ENCODE measurements around the gene TMIGD1.

Gene TMIGD1

GRCh38 chr17:30315106-30315505, 18.8 kb downstream of the TMIGD1 start:
- no peak for TF ChIP-seq YY1 (IDR thresholded peaks at IDR 0.05; ENCODE audit: insufficient read depth, insufficient read length)
- no peak for TF ChIP-seq SUZ12 (IDR thresholded peaks at IDR 0.05; ENCODE audit: extremely low read depth, insufficient read depth, insufficient read length)
- no peak for TF ChIP-seq ZNF274 (IDR thresholded peaks at IDR 0.05; ENCODE audit: low read depth, low read length)
- no peak overlapping the region for H3K4me3 ChIP-seq (ENCODE audit: insufficient read length, low read depth)
- no peaks in the 10 kb centered on the region for H3K4me1 ChIP-seq (ENCODE audit: insufficient read depth, insufficient read length)
- H3K9ac ChIP-seq (ENCODE audit: insufficient read length, low read depth) = no peak overlapping the region
- no peaks in the 10 kb centered on the region for H3K36me3 ChIP-seq (ENCODE audit: insufficient read depth, insufficient read length, low read length)
- H3K9me3 ChIP-seq (ENCODE audit: insufficient read depth, low read length) = no peaks in the 10 kb centered on the region
- DNase-seq (ENCODE audit: low read depth, low spot score) = no peak
- H3K27me3 ChIP-seq (ENCODE audit: insufficient read depth, insufficient read length) = no peaks in the 10 kb centered on the region

GRCh38 chr17:30314474-30314873, 19.4 kb downstream of the TMIGD1 start:
- no peak overlapping the region for H3K9ac ChIP-seq (ENCODE audit: insufficient read length, low read depth)
- DNase-seq (ENCODE audit: low read depth, low spot score) = no peak
- H3K27me3 ChIP-seq (ENCODE audit: insufficient read depth, insufficient read length) = no peaks in the 10 kb centered on the region
- no peaks in the 10 kb centered on the region for H3K9me3 ChIP-seq (ENCODE audit: insufficient read depth, low read length)
- no peak overlapping the region for H3K4me3 ChIP-seq (ENCODE audit: insufficient read length, low read depth)
- H3K4me1 ChIP-seq (ENCODE audit: insufficient read depth, insufficient read length) = no peaks in the 10 kb centered on the region
- no peak for TF ChIP-seq SUZ12 (IDR thresholded peaks at IDR 0.05; ENCODE audit: extremely low read depth, insufficient read depth, insufficient read length)
- no peak for TF ChIP-seq ZNF274 (IDR thresholded peaks at IDR 0.05; ENCODE audit: low read depth, low read length)
- no peaks in the 10 kb centered on the region for H3K36me3 ChIP-seq (ENCODE audit: insufficient read depth, insufficient read length, low read length)

- H3K9ac ChIP-seq (ENCODE audit: insufficient read length, low read depth) = no peak overlapping the region
- DNase-seq (ENCODE audit: low read depth, low spot score) = no peak
- H3K9me3 ChIP-seq (ENCODE audit: insufficient read depth, low read length) = no peaks in the 10 kb centered on the region
- no peak overlapping the region for H3K4me3 ChIP-seq (ENCODE audit: insufficient read length, low read depth)
- no peaks in the 10 kb centered on the region for H3K36me3 ChIP-seq (ENCODE audit: insufficient read depth, insufficient read length, low read length)
- no peaks in the 10 kb centered on the region for H3K4me1 ChIP-seq (ENCODE audit: insufficient read depth, insufficient read length)
- no peaks in the 10 kb centered on the region for H3K27me3 ChIP-seq (ENCODE audit: insufficient read depth, insufficient read length)
- TF ChIP-seq SUZ12 (IDR thresholded peaks at IDR 0.05; ENCODE audit: extremely low read depth, insufficient read depth, insufficient read length) (no peak), ZNF274 (IDR thresholded peaks at IDR 0.05; ENCODE audit: low read depth, low read length) (no peak), YY1 (IDR thresholded peaks at IDR 0.05; ENCODE audit: insufficient read depth, insufficient read length) (no peak)
Measured at GRCh38 chr17:30312226-30312625, 21.6 kb downstream of the TMIGD1 start.

GRCh38 chr17:30310562-30310961, 23.3 kb downstream of the TMIGD1 start:
- no peaks in the 10 kb centered on the region for H3K9me3 ChIP-seq (ENCODE audit: insufficient read depth, low read length)
- DNase-seq (ENCODE audit: low read depth, low spot score) = no peak
- no peak overlapping the region for H3K9ac ChIP-seq (ENCODE audit: insufficient read length, low read depth)
- no peaks in the 10 kb centered on the region for H3K27me3 ChIP-seq (ENCODE audit: insufficient read depth, insufficient read length)
- no peak overlapping the region for H3K4me3 ChIP-seq (ENCODE audit: insufficient read length, low read depth)
- no peaks in the 10 kb centered on the region for H3K36me3 ChIP-seq (ENCODE audit: insufficient read depth, insufficient read length, low read length)
- no peaks in the 10 kb centered on the region for H3K4me1 ChIP-seq (ENCODE audit: insufficient read depth, insufficient read length)
- TF ChIP-seq ZNF274 (IDR thresholded peaks at IDR 0.05; ENCODE audit: low read depth, low read length) = no peak
- TF ChIP-seq YY1 (IDR thresholded peaks at IDR 0.05; ENCODE audit: insufficient read depth, insufficient read length) = no peak
- TF ChIP-seq SUZ12 (IDR thresholded peaks at IDR 0.05; ENCODE audit: extremely low read depth, insufficient read depth, insufficient read length) = no peak

- Histone ChIP-seq H3K9ac (ENCODE audit: insufficient read length, low read depth) (no peak overlapping the region), H3K27me3 (ENCODE audit: insufficient read depth, insufficient read length) (no peaks in the 10 kb centered on the region), H3K36me3 (ENCODE audit: insufficient read depth, insufficient read length, low read length) (no peaks in the 10 kb centered on the region), H3K9me3 (ENCODE audit: insufficient read depth, low read length) (no peaks in the 10 kb centered on the region), H3K4me1 (ENCODE audit: insufficient read depth, insufficient read length) (no peaks in the 10 kb centered on the region), H3K4me3 (ENCODE audit: insufficient read length, low read depth) (no peak overlapping the region)
- TF ChIP-seq SUZ12 (IDR thresholded peaks at IDR 0.05; ENCODE audit: extremely low read depth, insufficient read depth, insufficient read length) = no peak
- TF ChIP-seq YY1 (IDR thresholded peaks at IDR 0.05; ENCODE audit: insufficient read depth, insufficient read length) = no peak
- TF ChIP-seq ZNF274 (IDR thresholded peaks at IDR 0.05; ENCODE audit: low read depth, low read length) = no peak
- no peak for DNase-seq (ENCODE audit: low read depth, low spot score)
Measured at GRCh38 chr17:30309591-30309990, 24.3 kb downstream of the TMIGD1 start.

GRCh38 chr17:30308406-30308805, 25.5 kb downstream of the TMIGD1 start:
- Histone ChIP-seq H3K36me3 (ENCODE audit: insufficient read depth, insufficient read length, low read length) (no peaks in the 10 kb centered on the region), H3K9me3 (ENCODE audit: insufficient read depth, low read length) (no peaks in the 10 kb centered on the region), H3K4me3 (ENCODE audit: insufficient read length, low read depth) (no peak overlapping the region), H3K27me3 (ENCODE audit: insufficient read depth, insufficient read length) (no peaks in the 10 kb centered on the region), H3K4me1 (ENCODE audit: insufficient read depth, insufficient read length) (no peaks in the 10 kb centered on the region), H3K9ac (ENCODE audit: insufficient read length, low read depth) (no peak overlapping the region)
- TF ChIP-seq YY1 (IDR thresholded peaks at IDR 0.05; ENCODE audit: insufficient read depth, insufficient read length) = no peak
- no peak for DNase-seq (ENCODE audit: low read depth, low spot score)

GRCh38 chr17:30304778-30305177, 29.1 kb downstream of the TMIGD1 start:
- no peak for TF ChIP-seq YY1 (IDR thresholded peaks at IDR 0.05; ENCODE audit: insufficient read depth, insufficient read length)
- Histone ChIP-seq H3K36me3 (ENCODE audit: insufficient read depth, insufficient read length, low read length) (no peaks in the 10 kb centered on the region), H3K9me3 (ENCODE audit: insufficient read depth, low read length) (peaks cover 5% of the 10 kb centered on the region), H3K4me1 (ENCODE audit: insufficient read depth, insufficient read length) (no peaks in the 10 kb centered on the region), H3K27me3 (ENCODE audit: insufficient read depth, insufficient read length) (no peaks in the 10 kb centered on the region), H3K9ac (ENCODE audit: insufficient read length, low read depth) (no peak overlapping the region), H3K4me3 (ENCODE audit: insufficient read length, low read depth) (no peak overlapping the region)
- DNase-seq (ENCODE audit: low read depth, low spot score) = no peak

GRCh38 chr17:30302241-30302640, 31.6 kb downstream of the TMIGD1 start:
- Histone ChIP-seq H3K4me1 (ENCODE audit: insufficient read depth, insufficient read length) (no peaks in the 10 kb centered on the region), H3K9ac (ENCODE audit: insufficient read length, low read depth) (no peak overlapping the region), H3K36me3 (ENCODE audit: insufficient read depth, insufficient read length, low read length) (no peaks in the 10 kb centered on the region), H3K4me3 (ENCODE audit: insufficient read length, low read depth) (no peak overlapping the region), H3K27me3 (ENCODE audit: insufficient read depth, insufficient read length) (no peaks in the 10 kb centered on the region), H3K9me3 (ENCODE audit: insufficient read depth, low read length) (peaks cover 5% of the 10 kb centered on the region)
- no peak for DNase-seq (ENCODE audit: low read depth, low spot score)
- no peak for TF ChIP-seq SUZ12 (IDR thresholded peaks at IDR 0.05; ENCODE audit: extremely low read depth, insufficient read depth, insufficient read length)
- TF ChIP-seq ZNF274 (IDR thresholded peaks at IDR 0.05; ENCODE audit: low read depth, low read length) = no peak
- no peak for TF ChIP-seq YY1 (IDR thresholded peaks at IDR 0.05; ENCODE audit: insufficient read depth, insufficient read length)
